HUES6 (cell line): Measurements from ENCODE around the gene SDF2L1.
"Not testable (repeated sequence)": the region's sequence is repeated elsewhere in the genome, so short reads cannot be mapped to it uniquely, and the experiment has no call there.

Experiments used
- H3K27ac ChIP-seq: 2 replicates; pipeline ENCODE4 v1.7.0; 2013; ENCODE audit warnings: low read depth, mild to moderate bottlenecking, low read length, inconsistent platforms
- H3K27me3 ChIP-seq: 2 replicates; pipeline ENCODE4 v1.6.1; 2013; ENCODE audit warnings: low read length; ENCODE audit not compliant: control insufficient read depth, insufficient read depth
- H3K36me3 ChIP-seq: 2 replicates; pipeline ENCODE4 v1.6.1; 2013; ENCODE audit warnings: low read length; ENCODE audit not compliant: control insufficient read depth, insufficient read depth
- H3K4me1 ChIP-seq: 2 replicates; pipeline ENCODE4 v1.6.1; 2013; ENCODE audit warnings: low read length; ENCODE audit not compliant: control insufficient read depth, insufficient read depth
- H3K4me3 ChIP-seq: 2 replicates; pipeline ENCODE4 v1.5.1; 2013; ENCODE audit warnings: low read depth, low read length
- H3K9ac ChIP-seq: one replicate; pipeline ENCODE4 v1.6.1; 2013; ENCODE audit warnings: mild to moderate bottlenecking, low read length
- H3K9me3 ChIP-seq: 2 replicates; pipeline ENCODE4 v1.6.1; 2013; ENCODE audit warnings: low read depth, low read length; ENCODE audit not compliant: control insufficient read depth, insufficient read depth

The SDF2L1 gene

GRCh38 chr22:21640810-21641209 is 1.3 kb upstream of the SDF2L1 start:
- Histone ChIP-seq H3K4me3 (0 out of 2 replicates have a peak overlapping the region, but pooled peaks have one; percentile 96), H3K9ac (no peak overlapping the region), H3K4me1 (peaks cover 7% of the 10 kb centered on the region; the same call in 1 of the 2 replicates), H3K9me3 (no peaks in the 10 kb centered on the region), H3K27ac (no peak overlapping the region), H3K27me3 (peaks cover 7% of the 10 kb centered on the region; the same call in 1 of the 2 replicates), H3K36me3 (peaks cover 9% of the 10 kb centered on the region)

DNA sequence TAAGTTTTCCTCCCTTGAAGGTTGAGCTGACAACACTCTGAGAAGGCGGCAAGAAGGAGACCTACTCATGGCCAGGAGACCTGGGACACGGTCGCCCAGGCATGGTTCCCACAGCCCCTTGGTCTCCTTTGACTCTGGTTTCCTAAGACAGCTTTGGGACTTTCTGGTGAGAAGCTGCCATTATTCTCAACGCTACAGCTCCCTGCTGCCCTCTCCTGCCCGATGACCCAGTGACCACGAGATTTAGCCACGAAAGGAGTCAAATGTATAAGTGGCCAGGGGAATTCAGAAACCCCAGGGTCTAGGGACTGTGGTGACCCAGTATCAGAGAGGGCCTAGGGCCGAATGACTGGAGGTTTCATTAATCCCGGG is 699 bp upstream of the SDF2L1 start:
- peak overlapping the region; percentile 90 for H3K9ac ChIP-seq
- no peak overlapping the region for H3K27ac ChIP-seq
- no peaks in the 10 kb centered on the region for H3K9me3 ChIP-seq
- peak overlapping the region; percentile 96 for H3K4me3 ChIP-seq
- peaks cover 4% of the 10 kb centered on the region; the same call in 1 of the 2 replicates for H3K27me3 ChIP-seq
- peaks cover 7% of the 10 kb centered on the region; the same call in 1 of the 2 replicates for H3K4me1 ChIP-seq
- peaks cover 12% of the 10 kb centered on the region for H3K36me3 ChIP-seq

DNA sequence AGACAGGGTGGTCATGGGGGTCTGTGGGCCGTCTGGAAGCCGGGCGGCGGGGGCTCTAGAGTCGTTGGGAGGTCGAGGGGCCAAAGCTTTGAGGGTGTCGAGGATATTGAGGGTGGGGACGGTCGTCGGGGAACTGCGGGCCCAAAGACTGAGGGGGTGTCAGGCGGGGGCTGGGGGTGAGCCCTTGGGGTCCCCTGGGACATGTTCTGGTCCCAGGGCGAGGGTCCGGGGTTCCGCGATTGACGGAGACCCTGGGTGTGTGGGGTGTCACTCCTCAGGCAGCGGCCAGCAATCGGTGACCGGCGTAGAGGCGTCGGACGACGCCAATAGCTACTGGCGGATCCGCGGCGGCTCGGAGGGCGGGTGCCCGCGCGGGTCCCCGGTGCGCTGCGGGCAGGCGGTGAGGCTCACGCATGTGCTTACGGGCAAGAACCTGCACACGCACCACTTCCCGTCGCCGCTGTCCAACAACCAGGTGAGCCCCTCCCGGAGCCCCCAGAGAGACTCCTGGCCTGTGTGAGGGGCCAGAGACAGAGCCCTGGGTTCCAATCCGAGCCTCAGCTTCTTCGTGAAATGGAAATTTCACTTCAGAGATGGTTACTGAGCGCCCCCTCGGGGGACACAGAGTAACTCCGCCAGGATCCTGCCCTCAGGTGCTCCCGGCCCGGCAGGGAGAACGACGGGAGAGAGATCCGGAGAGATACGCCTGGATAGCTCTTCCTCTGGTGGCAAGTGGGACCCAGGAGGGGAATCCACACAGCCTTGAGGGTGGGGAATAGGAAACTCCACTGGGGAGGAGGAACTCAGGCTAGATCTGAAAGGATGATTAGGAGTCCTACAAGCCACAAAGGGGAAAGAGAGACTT is 714 bp downstream of the SDF2L1 start:
- Histone ChIP-seq H3K9ac (peak overlapping the region; percentile 90), H3K27me3 (peaks cover 4% of the 10 kb centered on the region; the same call in 1 of the 2 replicates), H3K27ac (peak overlapping the region; percentile 9; the same call in 1 of the 2 replicates), H3K4me3 (peak overlapping the region; percentile 96), H3K36me3 (peaks cover 14% of the 10 kb centered on the region), H3K4me1 (peaks cover 7% of the 10 kb centered on the region; the same call in 1 of the 2 replicates), H3K9me3 (no peaks in the 10 kb centered on the region)

DNA sequence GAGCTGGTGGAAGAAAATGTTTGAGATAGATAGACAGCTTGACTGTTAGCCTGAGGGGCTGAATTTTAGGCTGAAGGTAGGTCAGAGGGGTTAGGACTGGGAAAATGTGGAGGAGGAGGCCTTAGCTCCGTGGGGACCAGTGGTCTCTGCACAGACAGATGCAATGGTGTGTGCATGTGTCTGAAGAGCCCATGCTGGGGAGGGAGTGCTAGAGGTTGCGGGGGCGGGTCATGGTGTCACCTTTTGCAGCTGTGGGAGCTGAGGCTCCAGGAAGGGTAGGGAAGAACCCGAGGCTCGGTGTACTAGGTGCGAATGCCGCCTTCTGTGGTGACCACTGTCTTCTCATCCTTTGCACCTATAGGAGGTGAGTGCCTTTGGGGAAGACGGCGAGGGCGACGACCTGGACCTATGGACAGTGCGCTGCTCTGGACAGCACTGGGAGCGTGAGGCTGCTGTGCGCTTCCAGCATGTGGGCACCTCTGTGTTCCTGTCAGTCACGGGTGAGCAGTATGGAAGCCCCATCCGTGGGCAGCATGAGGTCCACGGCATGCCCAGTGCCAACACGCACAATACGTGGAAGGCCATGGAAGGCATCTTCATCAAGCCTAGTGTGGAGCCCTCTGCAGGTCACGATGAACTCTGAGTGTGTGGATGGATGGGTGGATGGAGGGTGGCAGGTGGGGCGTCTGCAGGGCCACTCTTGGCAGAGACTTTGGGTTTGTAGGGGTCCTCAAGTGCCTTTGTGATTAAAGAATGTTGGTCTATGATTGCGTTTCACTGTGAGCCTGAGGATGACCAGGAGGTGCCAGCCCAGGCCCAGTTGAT is 1.6 kb downstream of the SDF2L1 start:
- peaks cover 15% of the 10 kb centered on the region for H3K36me3 ChIP-seq
- peak overlapping the region; percentile 96; the same call in 1 of the 2 replicates for H3K4me3 ChIP-seq
- H3K27ac ChIP-seq = no peak overlapping the region
- H3K9me3 ChIP-seq = no peaks in the 10 kb centered on the region
- peaks cover 7% of the 10 kb centered on the region; the same call in 1 of the 2 replicates for H3K4me1 ChIP-seq
- H3K9ac ChIP-seq = no peak overlapping the region
- H3K27me3 ChIP-seq = peaks cover 4% of the 10 kb centered on the region; the same call in 1 of the 2 replicates

DNA sequence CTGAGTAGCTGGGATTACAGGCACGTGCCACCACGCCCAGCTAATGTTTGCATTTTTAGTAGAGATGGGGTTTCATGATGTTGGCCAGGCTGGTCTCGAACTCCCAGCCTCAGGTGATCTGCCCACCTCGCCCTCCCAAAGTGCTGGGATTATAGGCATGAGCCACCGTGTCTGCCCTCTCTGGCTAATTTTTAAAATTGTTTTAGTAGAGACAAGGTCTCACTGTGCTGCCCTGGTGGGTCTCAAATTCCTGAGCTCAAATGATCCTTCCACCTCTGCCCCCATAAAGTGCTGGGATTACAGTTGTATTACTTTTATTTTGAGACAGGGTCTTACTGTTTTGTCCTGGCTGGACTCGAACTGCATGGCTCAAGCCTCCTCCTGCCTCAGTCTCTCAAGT is 3.4 kb downstream of the SDF2L1 start:
- not testable (repeated sequence) for H3K9me3 ChIP-seq, H3K4me1 ChIP-seq, H3K27ac ChIP-seq, H3K9ac ChIP-seq, H3K27me3 ChIP-seq, H3K4me3 ChIP-seq
- H3K36me3 ChIP-seq = peaks cover 19% of the 10 kb centered on the region

GRCh38 chr22:21646608-21647590 is 4.8 kb downstream of the SDF2L1 start:
- H3K36me3 ChIP-seq = peaks cover 19% of the 10 kb centered on the region
- H3K27ac ChIP-seq = no peak overlapping the region
- H3K9ac ChIP-seq = no peak overlapping the region
- no peak overlapping the region for H3K4me3 ChIP-seq
- H3K4me1 ChIP-seq = peaks cover 12% of the 10 kb centered on the region
- H3K9me3 ChIP-seq = no peaks in the 10 kb centered on the region
- H3K27me3 ChIP-seq = no peaks in the 10 kb centered on the region

- Histone ChIP-seq H3K27ac (no peak overlapping the region), H3K36me3 (peaks cover 29% of the 10 kb centered on the region), H3K4me3 (no peak overlapping the region), H3K27me3 (no peaks in the 10 kb centered on the region), H3K4me1 (peaks cover 18% of the 10 kb centered on the region), H3K9me3 (no peaks in the 10 kb centered on the region), H3K9ac (no peak overlapping the region)
Observed at GRCh38 chr22:21650280-21650679, 8.2 kb downstream of the SDF2L1 start.

DNA sequence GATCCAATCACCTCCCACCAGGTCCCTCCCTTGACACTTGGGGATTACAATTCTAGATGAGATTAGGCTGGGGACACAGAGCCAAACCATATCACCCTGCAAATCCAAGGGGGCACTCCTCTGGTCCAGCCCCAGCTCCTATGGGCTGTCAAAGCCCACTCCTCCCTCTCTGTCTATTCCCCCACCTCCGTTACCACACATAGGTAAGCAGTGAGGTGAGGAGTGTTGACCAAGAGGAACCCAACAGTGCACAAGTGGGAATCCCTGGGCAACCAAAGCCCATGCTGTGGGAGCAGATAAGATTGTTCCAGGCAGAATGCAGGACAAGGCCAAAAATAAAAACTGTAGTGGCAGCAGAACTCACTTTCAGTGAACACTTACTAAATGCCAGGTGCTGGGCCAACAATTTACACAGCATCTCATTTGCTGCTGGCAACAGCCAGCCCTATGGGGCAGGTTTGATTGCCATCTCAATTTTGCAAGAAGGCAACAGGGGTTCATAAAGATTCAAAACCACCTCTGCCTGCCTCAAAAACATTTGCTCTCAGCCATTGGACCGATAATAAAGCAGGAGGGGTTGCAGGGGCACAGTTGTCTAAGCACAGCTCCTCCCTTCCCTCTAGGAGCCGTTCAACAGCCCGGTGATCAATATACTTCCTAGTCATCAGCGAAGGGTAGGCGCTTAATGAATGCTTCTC is 8.9 kb downstream of the SDF2L1 start:
- H3K27ac ChIP-seq = peak overlapping the region; percentile 78; the same call in 1 of the 2 replicates
- H3K4me1 ChIP-seq = peaks cover 18% of the 10 kb centered on the region
- no peaks in the 10 kb centered on the region for H3K9me3 ChIP-seq
- peaks cover 29% of the 10 kb centered on the region for H3K36me3 ChIP-seq
- H3K27me3 ChIP-seq = no peaks in the 10 kb centered on the region
- peak overlapping the region; percentile 93 for H3K4me3 ChIP-seq
- H3K9ac ChIP-seq = peak overlapping the region; percentile 96

DNA sequence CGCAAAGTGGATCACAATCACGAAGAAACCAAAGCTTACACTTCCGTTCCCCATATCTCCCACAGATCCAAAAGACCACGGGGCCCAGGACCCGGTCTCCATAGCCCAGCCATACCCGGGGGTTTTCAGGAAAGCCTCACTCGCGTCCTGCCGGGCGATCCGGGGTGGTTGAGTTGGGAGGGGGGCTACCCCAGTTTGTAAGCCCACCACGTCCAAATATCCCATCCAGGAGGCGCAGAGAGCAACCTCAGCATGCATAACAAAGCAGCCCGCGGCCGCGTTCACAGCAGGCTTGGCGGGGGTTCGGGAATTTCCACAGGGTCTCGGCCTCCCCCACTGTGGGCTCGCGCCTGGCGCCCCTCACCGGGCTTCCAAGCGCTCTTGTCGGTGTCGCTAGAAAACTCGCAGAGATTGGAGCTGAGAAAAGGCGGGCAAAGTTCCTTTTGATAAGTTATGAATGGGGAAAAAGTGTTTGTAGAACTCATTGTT is 9.5 kb downstream of the SDF2L1 start:
- Histone ChIP-seq H3K4me3 (peak overlapping the region; percentile 93), H3K27ac (peak overlapping the region; percentile 78), H3K4me1 (peaks cover 19% of the 10 kb centered on the region), H3K36me3 (peaks cover 25% of the 10 kb centered on the region), H3K27me3 (no peaks in the 10 kb centered on the region), H3K9me3 (no peaks in the 10 kb centered on the region), H3K9ac (peak overlapping the region; percentile 96)
